Smooth muscle cell (in vitro differentiated cells): Measurements from ENCODE around the gene PTDSS2. TPM values are rescaled to one million over a fixed set of nuclear protein-coding genes. Genes with fewer than 3 reads are reported as not detected.

Source experiments
- DNase-seq: peaks from one replicate; lab custom pipeline; 2025; ENCODE audit not compliant: unreplicated experiment; lab: John Stamatoyannopoulos, UW
- H2AFZ ChIP-seq: fragments of 200-600 bp; sonication (generic); 2 replicates; pipeline ENCODE4 v1.6.0; 2016; ENCODE audit warnings: antibody characterized with exemption, low read depth, mild to moderate bottlenecking
- H3F3A ChIP-seq: fragments of 200-600 bp; sonication (generic); 2 replicates; pipeline ENCODE4 v1.6.0; 2017; ENCODE audit warnings: antibody characterized with exemption, low read depth
- H3K27ac ChIP-seq: fragments of 200-600 bp; sonication (generic); 2 replicates; pipeline ENCODE4 v1.5.1; 2016; ENCODE audit warnings: low read depth, mild to moderate bottlenecking
- H3K27me3 ChIP-seq: fragments of 200-600 bp; sonication (generic); 2 replicates; pipeline ENCODE4 v1.6.1; 2016; ENCODE audit warnings: low read depth, mild to moderate bottlenecking
- H3K36me3 ChIP-seq: fragments of 200-600 bp; sonication (generic); 2 replicates; pipeline ENCODE4 v1.5.1; 2016; ENCODE audit warnings: low read depth
- H3K4me1 ChIP-seq: fragments of 200-600 bp; sonication (generic); 2 replicates; pipeline ENCODE4 v1.5.1; 2016; ENCODE audit warnings: low read depth
- H3K4me2 ChIP-seq: fragments of 200-600 bp; sonication (generic); 2 replicates; pipeline ENCODE4 v1.6.0; 2016; ENCODE audit warnings: mild to moderate bottlenecking
- H3K4me3 ChIP-seq: fragments of 200-600 bp; sonication (generic); 2 replicates; pipeline ENCODE4 v1.5.1; 2016; ENCODE audit warnings: mild to moderate bottlenecking
- H3K79me2 ChIP-seq: fragments of 200-600 bp; sonication (generic); 2 replicates; pipeline ENCODE4 v1.6.0; 2016; ENCODE audit warnings: low read depth, mild to moderate bottlenecking
- H3K9ac ChIP-seq: fragments of 200-600 bp; sonication (generic); 2 replicates; pipeline ENCODE4 v1.6.0; 2016; ENCODE audit warnings: low read depth
- H3K9me3 ChIP-seq: fragments of 200-600 bp; sonication (generic); replicated peaks from 2 replicates; pipeline ENCODE4 v1.5.1; 2016; ENCODE audit warnings: low read depth
- H4K20me1 ChIP-seq: fragments of 200-600 bp; sonication (generic); 2 replicates; pipeline ENCODE4 v1.6.0; 2016; ENCODE audit warnings: low read depth
- WGBS: methylation state at CpG from one replicate; pipeline ENCODE4 v1.1.7; 2016; ENCODE audit warnings: low lambda C conversion rate; 5-methylcytosine and 5-hydroxymethylcytosine counted together
- polyA plus RNA-seq: library from polyadenylated mRNA; unstranded; fragments of >200 nt; fragmentation: Nextera tagmentation; extraction: Ambion mirVana; gene quantifications from 2 replicates; pipeline ENCODE4 v1.2.1, GENCODE V29; 2016
- total RNA-seq: library from RNA; depleted of rRNA; stranded (reverse); fragments of >200 nt; gene quantifications from 2 replicates; pipeline ENCODE4 v1.2.3, GENCODE V29; 2014
- TF ChIP-seq, protein P1 (sequence below): fragments of 200-600 bp; sonication (generic); IDR thresholded peaks from 2 replicates; pipeline ENCODE4 v1.5.1; 2017; ENCODE audit warnings: borderline replicate concordance, mild to moderate bottlenecking, antibody characterized with exemption; ENCODE audit not compliant: insufficient read depth, poor library complexity, severe bottlenecking

PTDSS2 gene
- total and polyA plus RNA-seq, 2 experiments from 2014 or later = 15.2 to 25.2 TPM

DNA sequence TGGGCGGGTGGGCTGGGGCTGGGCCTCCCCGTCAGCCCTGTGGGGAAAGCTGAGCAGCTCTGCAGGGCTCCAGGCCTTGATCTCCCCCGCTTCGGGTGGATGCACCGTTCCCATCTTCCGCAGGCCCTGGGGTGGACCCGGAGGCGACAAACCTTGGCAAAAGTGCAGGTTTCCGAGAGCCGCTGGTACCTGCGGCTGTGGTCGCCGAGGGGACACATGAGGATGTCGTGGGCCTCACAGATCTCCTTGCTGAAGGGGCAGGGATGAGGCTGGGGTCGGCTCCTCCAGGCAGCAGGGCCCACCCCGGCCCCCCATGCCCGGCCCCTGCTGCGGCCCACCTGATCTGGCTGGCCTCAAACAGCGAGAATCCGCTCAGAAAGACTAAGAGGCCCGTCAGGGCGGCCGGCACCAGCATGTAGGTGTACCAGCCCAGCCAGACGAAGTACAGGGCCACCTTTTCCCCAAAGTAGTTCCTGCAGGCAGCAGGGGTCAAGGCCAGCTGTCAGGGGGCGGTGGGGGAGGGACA lies 20.1 kb upstream of the PTDSS2 start:
- H3K79me2 ChIP-seq = no peaks in the 10 kb centered on the region
- H4K20me1 ChIP-seq = no peaks in the 10 kb centered on the region
- H3K36me3 ChIP-seq = no peaks in the 10 kb centered on the region
- no peak overlapping the region for H2AFZ ChIP-seq
- DNase-seq = no peak
- H3K9ac ChIP-seq = no peak overlapping the region
- H3K4me3 ChIP-seq = no peak overlapping the region
- H3K27ac ChIP-seq = no peak overlapping the region
- H3F3A ChIP-seq = no peaks in the 10 kb centered on the region
- no peaks in the 10 kb centered on the region for H3K9me3 ChIP-seq
- no peaks in the 10 kb centered on the region for H3K4me1 ChIP-seq
- WGBS = 89% methylated on average over 12 of the region's 25 CpGs
- TF ChIP-seq, protein P1, sequence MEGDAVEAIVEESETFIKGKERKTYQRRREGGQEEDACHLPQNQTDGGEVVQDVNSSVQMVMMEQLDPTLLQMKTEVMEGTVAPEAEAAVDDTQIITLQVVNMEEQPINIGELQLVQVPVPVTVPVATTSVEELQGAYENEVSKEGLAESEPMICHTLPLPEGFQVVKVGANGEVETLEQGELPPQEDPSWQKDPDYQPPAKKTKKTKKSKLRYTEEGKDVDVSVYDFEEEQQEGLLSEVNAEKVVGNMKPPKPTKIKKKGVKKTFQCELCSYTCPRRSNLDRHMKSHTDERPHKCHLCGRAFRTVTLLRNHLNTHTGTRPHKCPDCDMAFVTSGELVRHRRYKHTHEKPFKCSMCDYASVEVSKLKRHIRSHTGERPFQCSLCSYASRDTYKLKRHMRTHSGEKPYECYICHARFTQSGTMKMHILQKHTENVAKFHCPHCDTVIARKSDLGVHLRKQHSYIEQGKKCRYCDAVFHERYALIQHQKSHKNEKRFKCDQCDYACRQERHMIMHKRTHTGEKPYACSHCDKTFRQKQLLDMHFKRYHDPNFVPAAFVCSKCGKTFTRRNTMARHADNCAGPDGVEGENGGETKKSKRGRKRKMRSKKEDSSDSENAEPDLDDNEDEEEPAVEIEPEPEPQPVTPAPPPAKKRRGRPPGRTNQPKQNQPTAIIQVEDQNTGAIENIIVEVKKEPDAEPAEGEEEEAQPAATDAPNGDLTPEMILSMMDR = no peak
- no peaks in the 10 kb centered on the region for H3K27me3 ChIP-seq
- H3K4me2 ChIP-seq = no peak overlapping the region

DNA sequence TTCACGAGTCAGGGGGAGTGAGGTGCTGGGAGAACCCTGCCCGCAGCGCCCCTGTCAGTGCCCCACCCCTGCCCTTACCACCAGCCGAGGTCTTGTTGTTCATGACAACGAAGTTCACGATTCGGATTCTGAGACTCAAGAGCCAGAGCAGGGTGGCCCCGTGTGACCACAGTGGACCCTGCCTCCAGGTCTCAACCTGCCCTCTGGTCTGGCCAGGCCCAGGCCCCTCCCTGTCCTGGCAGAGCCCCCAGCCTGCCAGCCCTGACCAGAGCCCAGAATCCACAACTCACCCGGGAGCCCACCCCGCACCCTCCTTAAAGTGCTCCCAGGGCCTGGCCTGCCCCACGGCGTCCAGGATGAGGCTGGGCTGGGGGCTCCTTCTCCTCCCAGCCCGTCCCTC lies 18.2 kb upstream of the PTDSS2 start:
- Histone ChIP-seq H3K4me3 (no peak overlapping the region), H4K20me1 (no peaks in the 10 kb centered on the region), H3K9me3 (no peaks in the 10 kb centered on the region), H3K36me3 (no peaks in the 10 kb centered on the region), H3K4me1 (no peaks in the 10 kb centered on the region), H3K9ac (no peak overlapping the region), H2AFZ (no peak overlapping the region), H3K27ac (no peak overlapping the region), H3K79me2 (no peaks in the 10 kb centered on the region), H3F3A (no peaks in the 10 kb centered on the region), H3K4me2 (no peak overlapping the region), H3K27me3 (no peaks in the 10 kb centered on the region)
- no peak for DNase-seq
- TF ChIP-seq, protein P1 = no peak
- 94% methylated on average over 9 of the region's 13 CpGs for whole genome bisulfite sequencing

DNA sequence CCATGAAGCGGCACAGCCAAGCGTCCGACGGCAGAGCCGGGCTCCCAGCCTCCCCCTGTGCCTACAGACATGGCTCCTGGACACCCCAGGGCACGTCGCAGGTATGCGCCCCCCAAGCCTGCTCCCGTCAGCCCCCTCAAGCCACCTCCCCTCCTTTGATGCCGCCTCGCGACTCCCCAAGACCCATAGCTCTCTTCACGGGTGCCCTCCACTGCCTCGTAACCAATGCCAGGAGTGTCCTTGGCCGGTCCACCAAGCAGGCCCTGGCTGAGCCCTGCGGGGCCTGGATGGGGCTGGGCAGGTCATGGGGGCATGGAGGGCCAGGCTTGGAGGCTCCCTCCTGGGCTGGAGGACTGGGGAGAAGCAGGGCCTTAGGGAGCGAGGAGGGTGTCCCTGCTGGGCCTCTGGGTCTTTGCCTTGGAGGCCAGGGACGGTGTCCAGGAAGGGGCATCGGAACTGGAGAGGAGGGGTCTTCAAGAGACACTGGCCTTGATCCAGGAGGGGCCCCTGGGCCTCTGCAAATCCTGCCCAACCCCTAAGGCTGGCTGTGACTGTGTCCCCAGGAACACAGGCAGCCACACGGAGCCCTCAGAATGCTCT lies 17.5 kb upstream of the PTDSS2 start:
- Histone ChIP-seq H3K4me2 (no peak overlapping the region), H3K27ac (no peak overlapping the region), H4K20me1 (no peaks in the 10 kb centered on the region), H3K4me3 (no peak overlapping the region), H2AFZ (no peak overlapping the region), H3K36me3 (no peaks in the 10 kb centered on the region), H3K27me3 (no peaks in the 10 kb centered on the region), H3K9ac (no peak overlapping the region), H3K9me3 (no peaks in the 10 kb centered on the region), H3K79me2 (no peaks in the 10 kb centered on the region), H3K4me1 (no peaks in the 10 kb centered on the region), H3F3A (no peaks in the 10 kb centered on the region)
- DNase-seq = no peak
- TF ChIP-seq, protein P1 = no peak
- WGBS = 91% methylated on average over 17 of the region's 20 CpGs

DNA sequence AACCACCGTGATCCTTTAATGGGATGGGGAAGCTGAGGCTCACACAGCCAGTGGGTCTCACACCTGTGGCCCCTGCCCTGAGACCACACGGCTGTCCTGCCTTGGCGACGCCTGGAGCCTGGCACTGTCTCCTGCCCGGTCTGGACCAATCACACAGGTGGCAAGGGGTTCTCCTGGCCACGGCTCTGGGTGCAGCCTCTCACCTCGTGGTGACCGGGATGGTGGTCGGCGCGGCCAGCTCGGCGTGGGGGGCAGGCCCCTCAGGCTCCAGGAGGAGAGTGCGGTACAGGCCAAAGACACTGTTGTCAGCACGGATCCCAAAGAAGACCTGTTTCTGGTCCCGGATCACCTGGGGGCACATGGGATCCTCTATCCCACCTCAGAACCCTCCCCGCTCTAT lies 17.0 kb upstream of the PTDSS2 start:
- Histone ChIP-seq H3F3A (no peaks in the 10 kb centered on the region), H3K36me3 (no peaks in the 10 kb centered on the region), H3K9ac (no peak overlapping the region), H3K4me2 (no peak overlapping the region), H3K27me3 (no peaks in the 10 kb centered on the region), H3K79me2 (no peaks in the 10 kb centered on the region), H3K4me1 (no peaks in the 10 kb centered on the region), H3K4me3 (no peak overlapping the region), H3K27ac (no peak overlapping the region), H3K9me3 (no peaks in the 10 kb centered on the region), H2AFZ (no peak overlapping the region), H4K20me1 (no peaks in the 10 kb centered on the region)
- DNase-seq = no peak
- WGBS = 94% methylated on average over 16 of the region's 17 CpGs
- TF ChIP-seq, protein P1 = no peak
